GM10266 (cell line): Measurements from ENCODE around the gene CHD3.

Experiments used
- DNase-seq: peaks from one replicate; pipeline ENCODE4 v3.0.0; 2012; ENCODE audit errors: extremely low spot score
- CTCF ChIP-seq: IDR thresholded peaks from 2 replicates; pipeline ENCODE4 v1.5.1; 2012; ENCODE audit warnings: mild to moderate bottlenecking, low read depth; ENCODE audit not compliant: control insufficient read depth, insufficient read depth; ENCODE audit errors: missing control alignments

The CHD3 gene

GRCh38 chr17:7894226-7894625, 5.6 kb downstream of the CHD3 start:
- TF ChIP-seq CTCF: no peak
- DNase-seq: no peak

- DNase-seq: no peak
- TF ChIP-seq CTCF: no peak
These were observed 6.3 kb downstream of the CHD3 start for GRCh38 chr17:7894866-7895265.

DNA sequence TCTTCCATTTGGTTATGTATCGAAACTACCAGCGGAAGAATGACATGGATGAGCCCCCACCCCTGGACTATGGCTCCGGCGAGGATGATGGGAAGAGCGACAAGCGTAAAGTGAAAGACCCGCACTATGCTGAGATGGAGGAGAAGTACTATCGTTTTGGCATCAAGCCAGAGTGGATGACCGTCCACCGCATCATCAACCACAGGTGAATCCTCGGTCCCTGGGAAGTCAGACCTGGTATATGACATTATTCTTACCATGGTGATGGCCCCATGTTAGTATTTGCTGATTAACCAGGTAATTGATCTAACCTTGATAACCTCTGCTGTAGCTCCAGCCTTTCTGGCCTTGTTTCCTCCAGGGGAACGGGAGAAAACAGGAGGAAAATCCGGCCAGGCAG, 8.5 kb downstream of the CHD3 start:
- TF ChIP-seq CTCF: no peak
- no peak for DNase-seq

GRCh38 chr17:7897773-7898172, 9.2 kb downstream of the CHD3 start:
- DNase-seq: no peak
- TF ChIP-seq CTCF: no peak

DNA sequence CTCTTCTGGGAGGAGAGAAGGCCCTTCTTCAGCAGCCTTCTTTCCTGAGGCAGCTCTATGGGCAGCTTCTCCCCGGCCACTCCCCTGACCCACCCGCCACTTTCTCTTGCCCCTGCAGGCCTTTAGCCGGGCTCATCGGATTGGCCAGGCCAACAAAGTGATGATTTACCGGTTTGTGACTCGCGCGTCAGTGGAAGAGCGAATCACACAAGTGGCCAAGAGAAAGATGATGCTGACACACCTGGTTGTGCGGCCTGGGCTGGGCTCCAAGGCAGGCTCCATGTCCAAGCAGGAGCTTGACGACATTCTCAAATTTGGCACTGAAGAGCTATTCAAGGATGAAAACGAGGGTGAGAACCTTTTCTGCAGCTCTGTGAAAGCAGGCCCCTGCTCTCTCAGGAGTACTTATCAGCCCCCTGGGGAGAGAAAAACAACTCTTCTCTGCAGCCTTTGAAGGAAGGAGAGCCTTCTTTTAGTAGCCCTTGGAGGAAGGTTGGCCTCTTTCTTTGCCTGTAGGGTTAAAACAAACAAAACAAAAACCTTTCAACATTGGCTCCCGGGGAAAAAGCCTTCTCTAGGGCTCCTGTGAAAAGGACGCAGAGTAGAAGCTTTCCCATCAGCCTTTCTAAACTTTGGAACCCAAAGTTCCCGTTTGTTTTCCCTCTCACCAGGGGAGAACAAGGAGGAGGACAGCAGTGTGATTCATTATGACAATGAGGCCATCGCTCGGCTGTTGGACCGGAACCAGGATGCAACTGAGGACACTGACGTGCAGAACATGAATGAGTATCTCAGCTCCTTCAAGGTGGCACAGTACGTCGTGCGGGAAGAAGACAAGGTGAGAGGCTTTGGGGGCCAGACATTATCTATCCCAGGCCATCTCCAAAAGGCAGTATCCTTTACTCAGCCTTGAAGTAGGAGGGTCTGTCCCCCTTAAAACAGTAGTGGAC, 14.8 kb downstream of the CHD3 start:
- no peak for TF ChIP-seq CTCF
- no peak for DNase-seq

- no peak for TF ChIP-seq CTCF
- no peak for DNase-seq
These were observed 20.5 kb downstream of the CHD3 start for GRCh38 chr17:7909089-7909488.

DNA sequence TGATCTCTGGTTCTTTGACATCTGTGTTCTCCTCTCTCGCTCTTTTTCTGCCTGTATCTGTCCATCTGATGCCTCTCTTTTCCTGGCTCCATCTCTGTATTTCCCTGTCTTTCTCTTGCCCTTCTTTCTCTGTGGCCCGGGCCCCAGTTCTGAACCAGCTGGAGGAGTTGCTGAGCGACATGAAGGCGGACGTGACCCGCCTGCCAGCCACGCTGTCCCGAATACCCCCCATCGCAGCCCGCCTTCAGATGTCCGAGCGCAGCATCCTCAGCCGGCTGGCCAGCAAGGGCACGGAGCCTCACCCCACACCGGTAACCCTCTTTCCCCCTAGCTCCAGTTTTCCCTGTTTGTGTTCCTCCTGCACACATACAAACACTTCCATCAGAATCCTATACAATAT, 21.7 kb downstream of the CHD3 start:
- no peak for DNase-seq
- no peak for TF ChIP-seq CTCF
